H9 (cell line): ENCODE results near the gene FAM98C. TPM values are rescaled to one million over a fixed set of nuclear protein-coding genes. Genes with fewer than 3 reads are reported as not detected.

Experiments used
- DNase-seq: peaks from one replicate; pipeline ENCODE4 v3.0.0-alpha.2; 2017
- H2AFZ ChIP-seq: one replicate; pipeline ENCODE4 v1.6.1; 2013; ENCODE audit warnings: mild to moderate bottlenecking, low read length, control low read depth, moderate library complexity
- H2AK5ac ChIP-seq: 2 replicates; pipeline ENCODE4 v1.6.1; 2013; ENCODE audit warnings: low read length, control low read depth, mixed read lengths; ENCODE audit not compliant: insufficient read length
- H2BK120ac ChIP-seq: one replicate; pipeline ENCODE4 v1.6.1; 2013; ENCODE audit warnings: low read depth, mild to moderate bottlenecking, low read length, control low read depth, inconsistent platforms; ENCODE audit not compliant: poor library complexity, severe bottlenecking
- H2BK12ac ChIP-seq: 2 replicates; pipeline ENCODE4 v1.6.1; 2013; ENCODE audit warnings: low read length, control low read depth, mixed read lengths, low read depth; ENCODE audit not compliant: insufficient read length
- H2BK15ac ChIP-seq: 2 replicates; pipeline ENCODE4 v1.6.1; 2013; ENCODE audit warnings: low read depth, low read length, control low read depth
- H2BK20ac ChIP-seq: one replicate; pipeline ENCODE4 v1.6.1; 2013; ENCODE audit warnings: low read depth, mild to moderate bottlenecking, low read length, control low read depth, inconsistent platforms; ENCODE audit not compliant: poor library complexity, severe bottlenecking
- H2BK5ac ChIP-seq: 2 replicates; pipeline ENCODE4 v1.6.1; 2013; ENCODE audit warnings: low read length, control low read depth, mixed read lengths; ENCODE audit not compliant: insufficient read length
- H3K14ac ChIP-seq: 2 replicates; pipeline ENCODE4 v1.6.1; 2013; ENCODE audit warnings: low read length, control low read depth; ENCODE audit not compliant: insufficient read depth
- H3K18ac ChIP-seq: 2 replicates; pipeline ENCODE4 v1.6.1; 2013; ENCODE audit warnings: low read depth, mild to moderate bottlenecking, mixed read lengths, low read length, control low read depth; ENCODE audit not compliant: insufficient read length
- H3K23ac ChIP-seq: 2 replicates; pipeline ENCODE4 v1.6.1; 2013; ENCODE audit warnings: low read length, control low read depth, mixed read lengths, low read depth; ENCODE audit not compliant: insufficient read length
- H3K23me2 ChIP-seq: 2 replicates; pipeline ENCODE4 v1.6.1; 2013; ENCODE audit warnings: low read depth, mild to moderate bottlenecking, mixed read lengths, low read length, control low read depth; ENCODE audit not compliant: insufficient read length, poor library complexity, severe bottlenecking
- H3K27ac ChIP-seq: 2 replicates; pipeline ENCODE4 v1.5.1; 2013; ENCODE audit warnings: low read length, control low read depth, mixed read lengths, low read depth; ENCODE audit not compliant: insufficient read length
- H3K27me3 ChIP-seq: 2 replicates; pipeline ENCODE4 v1.6.1; 2013; ENCODE audit warnings: low read length, control low read depth, inconsistent platforms; ENCODE audit not compliant: insufficient read depth
- H3K4ac ChIP-seq: 2 replicates; pipeline ENCODE4 v1.6.1; 2013; ENCODE audit warnings: low read depth, mild to moderate bottlenecking, control low read depth, inconsistent platforms, low read length, moderate library complexity
- H3K4me1 ChIP-seq: 2 replicates; pipeline ENCODE4 v1.6.1; 2013; ENCODE audit warnings: low read length, control low read depth, inconsistent platforms; ENCODE audit not compliant: insufficient read depth
- H3K4me2 ChIP-seq: 2 replicates; pipeline ENCODE4 v1.6.1; 2013; ENCODE audit warnings: low read length, control low read depth, mixed read lengths; ENCODE audit not compliant: insufficient read length, insufficient read depth
- H3K56ac ChIP-seq: 2 replicates; pipeline ENCODE4 v1.6.1; 2013; ENCODE audit warnings: low read depth, mild to moderate bottlenecking, mixed read lengths, low read length, control low read depth; ENCODE audit not compliant: insufficient read length
- H3K79me1 ChIP-seq: 2 replicates; pipeline ENCODE4 v1.6.1; 2013; ENCODE audit warnings: low read depth, mild to moderate bottlenecking, moderate library complexity, low read length, control low read depth, inconsistent platforms; ENCODE audit not compliant: insufficient read depth, poor library complexity, severe bottlenecking
- H3K79me2 ChIP-seq: 2 replicates; pipeline ENCODE4 v1.6.1; 2013; ENCODE audit warnings: low read length, control low read depth, inconsistent platforms; ENCODE audit not compliant: insufficient read depth
- H3K9ac ChIP-seq: 2 replicates; pipeline ENCODE4 v1.6.1; 2013; ENCODE audit warnings: low read length, control low read depth, mixed read lengths; ENCODE audit not compliant: insufficient read length; ENCODE audit errors: extremely low read depth
- H3K9me3 ChIP-seq: one replicate; pipeline ENCODE4 v1.6.1; 2013; ENCODE audit warnings: low read depth, low read length, inconsistent platforms; ENCODE audit not compliant: control insufficient read depth
- H3T11ph ChIP-seq: one replicate; pipeline ENCODE4 v1.6.1; 2013; ENCODE audit warnings: mild to moderate bottlenecking, low read length, control low read depth, inconsistent platforms
- H4K20me1 ChIP-seq: one replicate; pipeline ENCODE4 v1.6.1; 2013; ENCODE audit not compliant: control insufficient read depth, insufficient read length, insufficient read depth
- H4K5ac ChIP-seq: 2 replicates; pipeline ENCODE4 v1.6.1; 2013; ENCODE audit warnings: low read depth, mild to moderate bottlenecking, mixed read lengths, low read length, control low read depth; ENCODE audit not compliant: insufficient read length
- H4K8ac ChIP-seq: replicated peaks from 2 replicates; pipeline ENCODE4 v1.6.1; 2013; ENCODE audit warnings: low read length, control low read depth, mixed read lengths, low read depth; ENCODE audit not compliant: insufficient read length
- H4K91ac ChIP-seq: 2 replicates; pipeline ENCODE4 v1.6.1; 2013; ENCODE audit warnings: low read depth, mild to moderate bottlenecking, moderate library complexity, mixed read lengths, low read length, control low read depth; ENCODE audit not compliant: insufficient read length
- H3K27ac Mint-ChIP-seq, 3 experiments: 2 replicates in 2 of 3; 3 replicates in 1 of 3; pipeline ENCODE4 v1.8.0; 2020 to 2021; ENCODE audit warnings: mixed read lengths in 3 of 3, mild to moderate bottlenecking in 1 of 3, moderate library complexity in 1 of 3
- H3K27me3 Mint-ChIP-seq: 2 replicates; pipeline ENCODE4 v1.8.0; 2021; ENCODE audit warnings: low read depth, mild to moderate bottlenecking, moderate library complexity, mixed read lengths
- H3K36me3 Mint-ChIP-seq, 3 experiments: 2 replicates in 2 of 3; 3 replicates in 1 of 3; pipeline ENCODE4 v1.8.0; 2020 to 2021; ENCODE audit warnings: low read depth in 3 of 3, mixed read lengths in 3 of 3; ENCODE audit not compliant: insufficient read depth in 1 of 3
- H3K4me1 Mint-ChIP-seq, 2 experiments: 2 replicates each; pipeline ENCODE4 v1.8.0; 2020; ENCODE audit warnings: mixed read lengths in 2 of 2
- H3K4me3 Mint-ChIP-seq, 2 experiments: 2 replicates in 1 of 2; 3 replicates in 1 of 2; pipeline ENCODE4 v1.8.0; 2020 to 2021; ENCODE audit warnings: mild to moderate bottlenecking in 2 of 2, mixed read lengths in 2 of 2, moderate library complexity in 1 of 2
- H3K9me3 Mint-ChIP-seq, 2 experiments: 2 replicates in 1 of 2; 3 replicates in 1 of 2; pipeline ENCODE4 v1.8.0; 2020; ENCODE audit warnings: mild to moderate bottlenecking in 2 of 2, mixed read lengths in 2 of 2, moderate library complexity in 1 of 2
- WGBS: extraction: QIAGEN DNeasy Blood & Tissue Kit; methylation state at CpG from one replicate; pipeline ENCODE4 v1.1.7; 2013; ENCODE audit warnings: missing lambda C conversion rate, low lambda C conversion rate, mixed read lengths; ENCODE audit not compliant: insufficient read length; ENCODE audit errors: extremely low coverage; 5-methylcytosine and 5-hydroxymethylcytosine counted together
- total RNA-seq: library from RNA; stranded (reverse); gene quantifications from 2 replicates; pipeline ENCODE4 v1.2.1, GENCODE V29; 2021
- TF ChIP-seq, protein P1 (sequence below): fragments of 200-600 bp; sonication (generic); conservative IDR thresholded peaks from 3 replicates; pipeline ENCODE4 v1.8.0; 2021; ENCODE audit warnings: antibody characterized with exemption, mild to moderate bottlenecking

FAM98C gene
- total RNA-seq, 1 experiment from 2014 or later: 16.4 TPM

GRCh38 chr19:38355728-38356725, 46.9 kb upstream of the FAM98C start:
- Histone ChIP-seq H3K4ac (no peak overlapping the region), H2BK20ac (no peak overlapping the region), H2BK5ac (no peak overlapping the region), H3K23ac (no peak overlapping the region), H2BK15ac (no peak overlapping the region), H4K20me1 (no peaks in the 10 kb centered on the region), H3K18ac (no peak overlapping the region), H3K9ac (no peak overlapping the region), H3K4me1 (no peaks in the 10 kb centered on the region), H4K8ac (no peak overlapping the region), H3K14ac (peak overlapping the region; percentile 11; the same call in 1 of the 2 replicates), H3K79me1 (no peaks in the 10 kb centered on the region), H3K27ac (no peak overlapping the region), H3K27me3 (peaks cover 13% of the 10 kb centered on the region; the same call in 1 of the 2 replicates), H3K9me3 (no peaks in the 10 kb centered on the region), H3K23me2 (no peaks in the 10 kb centered on the region), H2AK5ac (no peak overlapping the region), H2AFZ (no peak overlapping the region), H3K79me2 (no peaks in the 10 kb centered on the region), H4K5ac (no peak overlapping the region), H3K4me2 (no peak overlapping the region), H3K56ac (no peak overlapping the region), H3T11ph (no peak overlapping the region), H2BK120ac (no peak overlapping the region), H4K91ac (no peak overlapping the region), H2BK12ac (no peak overlapping the region)
- no peak for DNase-seq
- H3K36me3 Mint-ChIP-seq: no peaks in the 10 kb centered on the region; a peak in 1 of 7 replicates
- H3K27ac Mint-ChIP-seq: no peak overlapping the region
- WGBS: no CpG with 5 or more reads among the region's 16 CpGs
- H3K4me3 Mint-ChIP-seq: no peak overlapping the region
- H3K9me3 Mint-ChIP-seq: no peaks in the 10 kb centered on the region
- peaks cover 5 to 17% of the 10 kb centered on the region in 2 experiments for H3K4me1 Mint-ChIP-seq
- TF ChIP-seq, protein P1, sequence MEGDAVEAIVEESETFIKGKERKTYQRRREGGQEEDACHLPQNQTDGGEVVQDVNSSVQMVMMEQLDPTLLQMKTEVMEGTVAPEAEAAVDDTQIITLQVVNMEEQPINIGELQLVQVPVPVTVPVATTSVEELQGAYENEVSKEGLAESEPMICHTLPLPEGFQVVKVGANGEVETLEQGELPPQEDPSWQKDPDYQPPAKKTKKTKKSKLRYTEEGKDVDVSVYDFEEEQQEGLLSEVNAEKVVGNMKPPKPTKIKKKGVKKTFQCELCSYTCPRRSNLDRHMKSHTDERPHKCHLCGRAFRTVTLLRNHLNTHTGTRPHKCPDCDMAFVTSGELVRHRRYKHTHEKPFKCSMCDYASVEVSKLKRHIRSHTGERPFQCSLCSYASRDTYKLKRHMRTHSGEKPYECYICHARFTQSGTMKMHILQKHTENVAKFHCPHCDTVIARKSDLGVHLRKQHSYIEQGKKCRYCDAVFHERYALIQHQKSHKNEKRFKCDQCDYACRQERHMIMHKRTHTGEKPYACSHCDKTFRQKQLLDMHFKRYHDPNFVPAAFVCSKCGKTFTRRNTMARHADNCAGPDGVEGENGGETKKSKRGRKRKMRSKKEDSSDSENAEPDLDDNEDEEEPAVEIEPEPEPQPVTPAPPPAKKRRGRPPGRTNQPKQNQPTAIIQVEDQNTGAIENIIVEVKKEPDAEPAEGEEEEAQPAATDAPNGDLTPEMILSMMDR: no peak
- peaks cover 67% of the 10 kb centered on the region for H3K27me3 Mint-ChIP-seq
